ENCODE data around the gene MAPK11.

MAPK11 gene

DNA sequence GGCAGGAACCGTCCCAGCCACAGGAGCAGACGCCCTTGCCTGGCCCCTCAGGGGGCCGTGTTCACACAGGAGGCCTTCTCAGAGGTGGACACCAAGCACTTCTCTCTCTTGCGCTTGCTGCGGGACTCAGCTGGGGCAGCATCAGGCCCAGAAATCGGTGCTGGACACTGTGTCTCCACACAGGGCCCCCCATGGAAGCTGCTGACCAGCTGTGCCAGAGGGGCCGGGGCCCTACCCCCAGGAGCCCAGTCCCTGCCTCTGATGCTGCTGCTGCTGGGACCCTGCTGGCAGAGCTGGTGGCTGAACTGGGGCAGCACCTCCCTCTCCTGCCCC is 33.3 kb upstream of the MAPK11 start:
- peaks cover 17% of the 10 kb centered on the region for H3K27me3 Mint-ChIP-seq
- no peaks in the 10 kb centered on the region for H3K9me3 Mint-ChIP-seq
- no peak overlapping the region for H3K4me3 Mint-ChIP-seq
- no peak for ATAC-seq
- no peaks in the 10 kb centered on the region for H3K36me3 Mint-ChIP-seq
- H3K27ac Mint-ChIP-seq: peak overlapping the region; percentile 74
- peaks cover 69% of the 10 kb centered on the region for H3K4me1 Mint-ChIP-seq

DNA sequence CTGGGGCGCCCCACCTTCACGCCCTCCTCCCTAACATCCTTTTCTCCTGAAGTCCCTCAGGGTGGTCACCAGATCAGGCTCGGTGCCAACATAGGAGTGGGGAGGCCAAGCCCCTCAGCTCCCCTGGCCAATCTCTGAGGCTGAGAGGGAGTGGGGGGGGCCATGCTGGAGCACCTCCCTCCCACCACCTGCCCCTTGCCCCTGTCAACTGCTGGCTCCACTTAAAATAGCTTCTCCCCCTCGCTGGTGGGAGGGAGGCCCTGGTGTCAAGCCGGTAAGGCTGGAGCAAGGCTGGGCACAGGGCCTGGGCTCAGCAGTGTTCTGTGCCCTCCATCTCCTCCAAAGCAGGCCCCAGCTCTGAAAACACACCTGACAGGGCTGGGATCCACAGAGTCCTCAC is 32.4 kb upstream of the MAPK11 start:
- Mint-ChIP-seq H3K27ac (peak overlapping the region; percentile 74), H3K9me3 (no peaks in the 10 kb centered on the region), H3K27me3 (peaks cover 26% of the 10 kb centered on the region), H3K36me3 (no peaks in the 10 kb centered on the region), H3K4me3 (no peak overlapping the region), H3K4me1 (peaks cover 77% of the 10 kb centered on the region)
- ATAC-seq: no peak

DNA sequence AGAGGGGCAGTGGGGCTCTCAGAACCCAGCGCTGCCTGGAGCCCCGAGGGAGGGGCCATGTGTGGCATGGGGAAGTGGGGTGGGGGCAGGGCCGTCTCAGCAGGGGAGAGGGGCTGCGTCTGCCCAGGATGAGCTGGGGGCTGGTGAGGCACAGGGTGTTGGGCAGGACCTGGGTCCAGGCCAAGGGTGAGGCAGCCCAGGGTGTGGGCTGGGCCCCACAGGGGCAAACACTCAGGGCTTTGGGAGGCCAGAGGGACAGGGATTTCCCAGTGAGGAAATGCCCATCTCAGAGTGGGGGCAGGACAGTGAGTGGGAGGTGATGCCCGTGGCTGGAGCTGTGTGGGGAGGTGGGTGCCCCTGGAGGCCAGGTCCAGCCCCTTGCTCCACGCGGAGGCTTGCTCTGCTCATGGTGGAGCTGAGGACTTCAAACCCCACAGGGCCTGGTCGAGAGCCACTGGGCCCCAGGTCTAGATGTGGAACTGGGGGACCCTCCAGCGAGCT is 31.9 kb upstream of the MAPK11 start:
- peak overlapping the region; percentile 74 for H3K27ac Mint-ChIP-seq
- H3K27me3 Mint-ChIP-seq: peaks cover 31% of the 10 kb centered on the region
- H3K36me3 Mint-ChIP-seq: no peaks in the 10 kb centered on the region
- H3K9me3 Mint-ChIP-seq: no peaks in the 10 kb centered on the region
- ATAC-seq: no peak
- H3K4me3 Mint-ChIP-seq: peak overlapping the region; percentile 51
- peaks cover 80% of the 10 kb centered on the region for H3K4me1 Mint-ChIP-seq

DNA sequence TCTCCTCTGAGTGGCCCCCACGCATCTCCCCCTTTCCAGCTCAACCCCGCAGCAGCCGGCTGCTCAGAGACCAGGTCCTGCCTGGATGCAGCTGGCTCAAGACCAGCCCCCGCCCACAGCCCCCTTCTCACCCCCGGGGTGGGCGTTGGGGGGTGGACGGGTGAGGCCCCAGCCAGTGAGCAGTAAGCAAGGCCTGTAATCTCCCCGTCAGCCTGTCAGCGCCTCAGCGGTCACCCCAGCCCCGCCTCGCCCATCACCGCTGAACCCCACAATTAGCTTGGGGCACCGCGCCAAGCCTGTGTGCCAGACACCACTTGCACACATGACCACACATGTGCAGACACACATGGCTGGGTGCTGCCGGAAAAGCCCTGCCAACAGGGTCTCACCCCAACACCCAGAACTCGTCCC is 31.4 kb upstream of the MAPK11 start:
- ATAC-seq: peak; percentile 28
- peaks cover 36% of the 10 kb centered on the region for H3K27me3 Mint-ChIP-seq
- H3K36me3 Mint-ChIP-seq: no peaks in the 10 kb centered on the region
- H3K27ac Mint-ChIP-seq: peak overlapping the region; percentile 74
- H3K4me1 Mint-ChIP-seq: peaks cover 80% of the 10 kb centered on the region
- H3K4me3 Mint-ChIP-seq: peak overlapping the region; percentile 51
- no peaks in the 10 kb centered on the region for H3K9me3 Mint-ChIP-seq

DNA sequence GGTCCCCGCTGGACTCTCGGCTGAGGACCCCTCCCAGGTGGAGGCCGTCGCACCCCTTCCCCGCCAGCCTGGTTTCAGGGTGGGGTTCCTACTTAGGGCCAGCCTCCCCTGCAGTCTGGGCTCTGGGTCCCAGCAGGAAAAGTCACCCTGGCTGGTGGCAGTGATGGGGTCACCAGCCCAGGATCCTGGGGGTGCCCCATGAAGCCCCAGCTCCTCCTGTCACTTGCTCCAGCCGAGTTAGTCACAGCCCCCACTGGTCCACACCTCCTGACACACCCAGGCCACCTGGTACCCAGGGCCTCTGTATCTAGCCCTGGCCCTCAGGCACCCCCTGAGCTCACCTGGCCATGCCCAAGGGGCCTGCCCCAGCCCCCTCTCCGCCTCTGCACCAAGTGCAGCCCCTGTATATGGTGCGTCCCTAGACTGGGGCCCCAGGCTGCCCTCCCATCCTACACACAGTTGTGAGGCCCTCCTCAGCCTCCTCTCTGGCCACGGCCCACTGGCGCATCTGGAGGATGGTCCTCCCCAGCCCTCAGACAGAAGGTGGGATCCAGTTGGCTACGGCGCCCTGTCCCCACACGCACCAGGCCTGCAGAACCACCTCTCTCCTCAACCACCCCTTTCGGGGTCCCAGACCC is 30.6 kb upstream of the MAPK11 start:
- no peaks in the 10 kb centered on the region for H3K9me3 Mint-ChIP-seq
- no peaks in the 10 kb centered on the region for H3K36me3 Mint-ChIP-seq
- peak overlapping the region; percentile 74 for H3K27ac Mint-ChIP-seq
- peaks cover 73% of the 10 kb centered on the region for H3K4me1 Mint-ChIP-seq
- no peak for ATAC-seq
- peak overlapping the region; percentile 48 for H3K4me3 Mint-ChIP-seq
- H3K27me3 Mint-ChIP-seq: peaks cover 32% of the 10 kb centered on the region

DNA sequence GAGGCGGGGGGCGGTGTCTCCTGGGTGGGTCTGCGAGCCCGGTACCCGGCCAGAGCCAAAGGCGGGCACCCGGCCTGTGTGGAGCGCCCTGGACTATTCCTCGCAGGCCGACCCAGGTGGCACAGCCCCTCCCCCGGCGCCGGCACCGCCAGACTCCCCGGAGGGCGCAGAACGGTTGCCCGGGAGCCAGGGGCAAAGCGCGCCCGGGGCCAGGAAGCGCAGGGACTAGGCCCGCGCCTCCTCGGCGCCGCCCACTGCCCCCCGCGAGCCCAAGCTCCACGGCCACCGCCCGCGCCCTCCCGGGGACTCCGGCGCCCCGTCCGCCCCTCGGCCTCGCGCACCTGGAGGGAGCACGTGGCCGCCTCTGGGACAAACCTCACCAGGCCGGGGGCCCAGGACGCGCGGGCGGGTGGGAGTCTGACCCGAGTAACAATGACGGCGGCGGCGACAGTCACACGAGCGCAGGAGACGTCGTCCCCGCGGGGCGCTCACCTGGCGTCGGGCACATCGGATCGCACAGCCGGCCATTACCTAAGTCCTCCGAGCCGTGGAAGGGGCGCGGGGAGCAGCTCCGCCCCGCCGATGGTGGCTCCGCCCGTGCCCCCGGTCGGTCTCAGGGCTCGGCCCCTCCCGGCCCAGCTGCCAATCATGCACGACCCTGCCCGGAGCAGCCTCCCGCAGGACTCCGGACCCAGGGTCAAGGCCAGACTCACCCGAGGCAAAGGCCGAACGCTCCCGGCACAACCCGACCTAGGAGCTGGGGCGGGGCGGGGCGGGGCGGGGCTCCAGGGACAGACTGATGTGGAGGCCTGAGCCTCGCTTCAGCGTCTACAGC is 29.8 kb upstream of the MAPK11 start:
- Mint-ChIP-seq H3K9me3 (no peaks in the 10 kb centered on the region), H3K4me1 (peaks cover 65% of the 10 kb centered on the region), H3K27ac (no peak overlapping the region), H3K4me3 (no peak overlapping the region), H3K36me3 (no peaks in the 10 kb centered on the region), H3K27me3 (peaks cover 31% of the 10 kb centered on the region)
- ATAC-seq: no peak

DNA sequence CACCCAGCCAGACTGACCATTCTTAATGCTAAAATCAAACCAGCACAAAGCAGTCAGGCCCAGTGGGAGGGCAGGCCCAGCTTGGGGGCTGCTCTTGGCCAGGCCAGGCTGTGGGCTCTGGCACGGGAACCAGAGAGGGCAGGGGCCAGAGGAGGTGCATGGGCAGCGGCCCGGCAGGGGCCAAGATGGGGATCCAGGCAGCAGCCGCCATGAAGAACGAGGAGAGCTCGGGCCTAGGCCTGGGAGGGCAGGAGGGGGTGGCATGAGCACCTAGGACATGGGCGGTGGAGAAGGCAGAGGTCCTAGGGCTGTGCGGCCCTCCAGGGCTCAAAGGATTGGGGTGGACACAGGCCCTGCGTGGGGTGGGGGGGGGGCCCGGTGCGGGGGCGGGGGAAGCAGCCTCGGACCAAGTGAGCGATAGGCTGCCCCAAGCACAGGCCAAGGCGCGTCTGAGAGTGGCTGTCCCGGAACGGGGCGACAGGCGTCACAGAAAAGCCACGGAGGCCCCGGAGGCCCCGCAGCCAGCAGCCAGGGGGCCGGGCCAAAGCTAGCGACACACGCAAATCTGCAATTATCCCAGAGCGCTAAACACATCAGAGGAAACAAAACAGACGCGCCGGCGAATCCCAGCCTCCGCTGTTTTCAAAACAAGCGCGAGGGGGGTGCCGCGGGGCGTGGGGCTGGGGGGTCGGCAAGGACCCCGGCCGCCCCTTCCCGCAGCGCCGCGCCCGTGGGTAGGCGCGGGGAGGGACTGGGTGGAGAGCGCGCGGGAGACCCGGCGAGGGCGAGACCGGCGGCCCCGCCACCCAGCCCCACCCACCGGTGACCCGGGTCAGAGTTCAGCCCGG is 29.0 kb upstream of the MAPK11 start:
- peak overlapping the region; percentile 32 for H3K27ac Mint-ChIP-seq
- H3K36me3 Mint-ChIP-seq: no peaks in the 10 kb centered on the region
- peaks cover 62% of the 10 kb centered on the region for H3K4me1 Mint-ChIP-seq
- no peaks in the 10 kb centered on the region for H3K9me3 Mint-ChIP-seq
- peak; percentile 1 for ATAC-seq
- peak overlapping the region; percentile 71 for H3K4me3 Mint-ChIP-seq
- peaks cover 31% of the 10 kb centered on the region for H3K27me3 Mint-ChIP-seq

DNA sequence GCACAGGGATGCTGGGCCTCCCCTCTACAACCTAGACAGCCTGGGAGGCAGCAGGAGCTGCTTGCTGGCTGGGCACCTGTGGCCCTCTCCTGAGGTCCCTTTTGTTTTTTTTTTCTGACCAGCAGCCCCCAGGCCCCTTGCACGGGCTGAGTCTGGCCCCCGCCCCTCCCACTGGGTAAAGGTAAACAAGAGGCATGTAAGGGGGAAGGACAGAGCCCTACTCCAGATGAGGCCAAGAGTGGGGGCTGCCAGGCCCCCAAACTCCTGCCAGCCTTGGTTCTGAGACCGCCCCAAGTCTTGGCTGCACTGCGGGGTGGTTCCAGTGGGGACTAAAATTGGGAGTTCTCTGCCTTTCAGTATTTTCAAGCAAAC is 28.1 kb upstream of the MAPK11 start:
- no peaks in the 10 kb centered on the region for H3K9me3 Mint-ChIP-seq
- H3K27ac Mint-ChIP-seq: no peak overlapping the region
- no peak for ATAC-seq
- no peak overlapping the region for H3K4me3 Mint-ChIP-seq
- H3K36me3 Mint-ChIP-seq: no peaks in the 10 kb centered on the region
- H3K27me3 Mint-ChIP-seq: peaks cover 31% of the 10 kb centered on the region
- H3K4me1 Mint-ChIP-seq: peaks cover 59% of the 10 kb centered on the region

DNA sequence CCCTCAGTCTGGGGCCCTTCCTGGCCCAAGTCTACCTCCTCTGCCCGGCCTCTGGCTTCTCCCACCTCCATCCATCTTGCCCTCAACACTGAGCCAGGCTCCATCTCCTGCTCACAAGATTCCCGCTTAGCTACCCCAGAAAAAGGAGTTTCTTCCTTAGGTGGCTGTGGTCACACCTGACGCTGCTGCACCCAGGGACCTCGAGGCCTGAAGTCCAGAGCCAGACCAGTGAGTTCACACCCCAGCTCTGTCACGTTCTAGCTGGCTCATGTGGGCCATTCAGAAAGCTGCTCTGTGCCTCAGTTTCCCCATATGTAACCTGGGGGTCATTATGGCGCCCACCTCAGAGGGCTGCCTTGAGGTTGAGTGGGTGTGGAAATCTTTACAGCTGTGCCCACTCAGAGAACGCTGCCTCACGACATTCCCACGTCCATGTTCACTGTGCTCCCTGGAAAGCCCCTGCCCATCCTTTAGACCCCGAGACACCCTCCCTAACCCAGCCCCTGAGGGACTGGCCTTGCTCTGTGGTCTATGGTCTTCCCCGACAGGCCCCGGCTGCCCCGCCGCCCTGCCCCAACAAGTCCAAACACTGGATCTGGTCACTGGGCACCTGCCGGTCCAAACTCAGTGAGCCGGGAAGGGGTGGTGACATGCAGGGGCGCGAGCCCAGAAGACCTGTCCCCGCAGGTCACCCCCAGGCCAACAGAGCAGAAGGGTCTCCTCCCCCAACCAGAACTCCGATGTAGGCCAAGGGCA is 27.5 kb upstream of the MAPK11 start:
- peaks cover 59% of the 10 kb centered on the region for H3K4me1 Mint-ChIP-seq
- no peak overlapping the region for H3K27ac Mint-ChIP-seq
- H3K36me3 Mint-ChIP-seq: no peaks in the 10 kb centered on the region
- H3K4me3 Mint-ChIP-seq: no peak overlapping the region
- no peak for ATAC-seq
- H3K9me3 Mint-ChIP-seq: no peaks in the 10 kb centered on the region
- peaks cover 36% of the 10 kb centered on the region for H3K27me3 Mint-ChIP-seq

DNA sequence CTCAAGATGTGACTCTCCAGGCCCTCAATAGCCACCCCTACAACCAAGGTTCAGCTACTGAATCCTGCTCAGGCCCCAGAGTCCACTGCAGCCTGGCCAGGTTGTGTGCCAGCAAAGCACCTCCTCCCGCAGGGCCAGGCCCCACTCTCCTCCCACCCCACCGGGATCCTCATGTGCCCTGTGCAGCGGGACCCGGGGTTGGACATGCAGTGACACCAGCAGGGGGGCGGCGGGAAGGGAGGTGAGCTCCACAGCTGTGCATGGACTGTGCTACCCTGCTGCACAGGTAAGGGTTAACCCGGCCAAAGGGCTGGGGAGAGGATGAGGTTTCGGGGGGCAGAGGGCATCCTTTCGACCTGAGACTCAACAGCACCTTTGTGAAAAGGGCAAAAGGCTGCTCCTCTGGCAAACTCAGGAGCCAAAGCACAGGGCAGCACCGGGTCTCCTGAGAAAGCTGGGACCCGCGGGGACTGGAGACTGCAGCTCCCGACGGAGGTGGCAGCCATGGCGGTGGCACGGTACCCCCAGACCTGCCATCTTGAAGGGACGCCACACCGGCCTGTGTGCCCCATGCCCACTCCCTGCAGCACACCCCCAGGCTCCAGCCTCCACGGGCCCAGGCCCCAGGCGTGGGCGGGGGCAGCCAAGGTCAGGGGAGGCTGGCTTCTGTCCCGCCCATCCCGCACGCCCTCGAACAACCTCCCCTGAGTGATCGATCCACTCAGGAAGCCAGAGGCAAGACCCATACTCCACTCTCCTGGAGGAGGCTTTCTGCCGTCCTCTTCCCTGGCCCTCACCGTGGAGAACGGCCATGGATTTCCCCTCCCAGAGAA is 26.7 kb upstream of the MAPK11 start:
- peaks cover 44% of the 10 kb centered on the region for H3K27me3 Mint-ChIP-seq
- H3K27ac Mint-ChIP-seq: no peak overlapping the region
- peaks cover 59% of the 10 kb centered on the region for H3K4me1 Mint-ChIP-seq
- H3K4me3 Mint-ChIP-seq: no peak overlapping the region
- no peaks in the 10 kb centered on the region for H3K36me3 Mint-ChIP-seq
- no peaks in the 10 kb centered on the region for H3K9me3 Mint-ChIP-seq
- ATAC-seq: no peak

DNA sequence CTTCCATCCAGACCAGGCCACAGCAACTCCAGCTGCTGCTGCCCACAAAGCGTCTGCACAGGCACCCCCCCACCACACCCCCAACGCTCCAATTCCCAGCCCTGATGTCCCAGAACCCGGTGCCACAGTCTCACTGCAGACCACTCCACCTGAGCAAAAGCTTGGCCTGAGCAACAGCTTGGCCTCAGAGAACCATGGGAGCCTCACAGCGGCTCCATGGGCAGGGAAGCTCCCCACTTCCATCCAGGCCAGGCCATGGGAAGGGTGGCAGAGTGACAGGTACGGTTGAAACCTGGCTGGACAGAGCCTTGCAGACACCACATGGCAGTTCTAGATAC is 24.1 kb upstream of the MAPK11 start:
- H3K4me3 Mint-ChIP-seq: no peak overlapping the region
- no peak overlapping the region for H3K27ac Mint-ChIP-seq
- no peaks in the 10 kb centered on the region for H3K9me3 Mint-ChIP-seq
- H3K36me3 Mint-ChIP-seq: peaks cover under 1% of the 10 kb centered on the region
- H3K27me3 Mint-ChIP-seq: peaks cover 57% of the 10 kb centered on the region
- ATAC-seq: no peak
- H3K4me1 Mint-ChIP-seq: peaks cover 57% of the 10 kb centered on the region

DNA sequence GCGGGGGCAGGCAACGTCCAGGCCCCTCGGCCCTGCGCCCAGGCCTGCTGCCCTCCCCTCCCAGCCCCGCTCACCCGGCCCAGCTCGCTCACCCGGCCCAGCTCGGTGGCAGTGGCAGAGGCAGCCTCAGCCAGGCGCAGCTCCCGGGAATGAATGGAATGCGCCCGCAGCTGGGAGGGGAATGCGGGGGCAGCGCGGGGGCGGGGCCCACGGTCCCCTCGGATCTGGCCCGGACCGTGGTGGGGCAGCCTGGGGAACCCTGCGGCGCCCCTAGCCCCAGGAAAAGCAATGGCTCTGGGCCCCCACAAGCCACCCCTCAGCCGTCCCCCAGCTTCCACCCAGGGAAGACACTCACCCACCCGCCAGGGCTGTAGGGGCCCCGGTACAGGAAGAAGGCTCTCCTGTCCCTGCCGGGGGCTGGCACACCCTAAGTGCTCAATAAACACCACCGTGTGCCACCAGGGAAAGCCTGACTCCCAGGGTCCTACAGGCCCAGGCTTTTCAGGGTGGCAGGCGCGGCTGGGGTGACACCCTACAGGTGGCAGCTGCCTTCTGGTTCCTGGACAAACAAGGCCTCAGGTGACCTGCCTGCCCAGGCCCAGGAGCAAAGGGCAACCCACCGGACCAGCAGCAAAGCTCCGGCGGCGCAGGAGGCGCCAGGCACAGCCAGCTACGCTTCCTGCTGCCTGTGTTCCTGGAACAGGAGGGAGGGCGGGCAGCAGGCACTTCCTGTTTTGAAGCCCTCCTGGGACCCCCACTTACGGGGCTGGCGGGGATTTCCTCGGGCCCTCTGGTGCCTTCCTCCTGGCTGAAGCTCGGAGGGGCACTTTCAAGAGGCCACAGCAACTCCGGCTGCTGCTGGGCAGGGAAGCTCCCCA is 23.5 kb upstream of the MAPK11 start:
- ATAC-seq: peak; percentile 36
- H3K27me3 Mint-ChIP-seq: peaks cover 51% of the 10 kb centered on the region
- H3K4me1 Mint-ChIP-seq: peaks cover 51% of the 10 kb centered on the region

DNA sequence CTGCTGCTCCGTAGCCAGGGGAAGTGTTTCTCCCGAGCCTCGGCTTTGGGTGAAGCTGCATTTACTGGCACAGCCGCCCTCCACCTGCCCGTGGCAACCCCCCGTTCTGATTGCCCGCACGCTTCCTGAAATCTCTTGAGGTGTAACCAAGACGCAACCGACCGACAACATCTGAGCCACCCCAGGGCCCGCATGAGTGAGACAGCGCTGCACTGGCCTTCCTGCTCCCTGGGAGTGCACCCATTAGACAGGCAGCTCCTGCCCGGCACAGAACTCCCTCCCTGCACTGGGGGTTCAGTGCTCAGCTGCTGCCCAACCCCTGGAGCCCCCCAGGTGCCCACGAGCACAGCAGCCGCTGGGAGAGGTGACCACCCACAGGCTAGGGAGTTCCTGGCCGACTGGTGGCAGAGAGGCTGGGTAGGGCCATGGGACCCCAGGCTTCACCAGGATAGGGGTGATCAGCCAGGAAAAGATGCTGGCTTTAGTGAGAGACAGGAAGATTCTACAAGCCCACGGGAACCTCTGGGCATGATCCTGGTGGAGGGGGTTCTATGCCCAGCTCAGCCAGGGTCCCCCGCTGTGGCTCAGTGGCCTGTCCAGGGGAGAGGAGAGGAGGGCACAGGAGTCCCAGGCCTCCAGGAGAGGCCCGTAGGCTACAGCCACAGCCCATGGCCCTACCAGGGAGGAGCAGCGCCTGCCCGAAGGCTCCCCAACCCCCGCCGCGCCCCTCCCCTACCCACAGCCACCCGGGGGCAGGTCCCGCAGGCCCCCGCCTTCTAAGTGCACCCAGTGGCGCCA is 22.7 kb upstream of the MAPK11 start:
- peaks cover 12% of the 10 kb centered on the region for H3K36me3 Mint-ChIP-seq
- H3K4me1 Mint-ChIP-seq: peaks cover 44% of the 10 kb centered on the region
- H3K27me3 Mint-ChIP-seq: peaks cover 42% of the 10 kb centered on the region
- peak overlapping the region; percentile 57 for H3K27ac Mint-ChIP-seq
- peak; percentile 68 for ATAC-seq
- H3K9me3 Mint-ChIP-seq: no peaks in the 10 kb centered on the region
- H3K4me3 Mint-ChIP-seq: peak overlapping the region; percentile 68

More for the DNA sequence above, 23.5 kb upstream of the MAPK11 start:
- Mint-ChIP-seq H3K9me3 (no peaks in the 10 kb centered on the region), H3K27ac (peak overlapping the region; percentile 57), H3K36me3 (peaks cover 7% of the 10 kb centered on the region), H3K4me3 (peak overlapping the region; percentile 15)
